ENCODE data around the gene CDHR2.

Gene CDHR2

GRCh38 chr5:176575066-176575465 is 25.9 kb downstream of the CDHR2 start:
- in situ Hi-C loops (cut with MboI; ENCODE audit: low sequenced_read_pairs, unreplicated experiment) = loop anchor here (25.0 kb wide), 1 partner anchor 163 kb away; the partner anchor contains the start of gene CLTB
- DNase-seq (ENCODE audit: low spot score) = no peak
- no peak for TF ChIP-seq CTCF (IDR thresholded peaks at IDR 0.05; ENCODE audit: borderline replicate concordance, control extremely low read depth, extremely low read depth, insufficient read depth, missing control alignments)

- in situ Hi-C loops (cut with MboI; ENCODE audit: low sequenced_read_pairs, unreplicated experiment) = loop anchor here (25.0 kb wide), 1 partner anchor 163 kb away; the partner anchor contains the start of gene CLTB
- no peak for TF ChIP-seq CTCF (IDR thresholded peaks at IDR 0.05; ENCODE audit: borderline replicate concordance, control extremely low read depth, extremely low read depth, insufficient read depth, missing control alignments)
- DNase-seq (ENCODE audit: low spot score) = no peak
These were observed 26.6 kb downstream of the CDHR2 start for GRCh38 chr5:176575488-176576422.

- TF ChIP-seq CTCF (IDR thresholded peaks at IDR 0.05; ENCODE audit: borderline replicate concordance, control extremely low read depth, extremely low read depth, insufficient read depth, missing control alignments) = no peak
- no peak for DNase-seq (ENCODE audit: low spot score)
- in situ Hi-C loops (cut with MboI; ENCODE audit: low sequenced_read_pairs, unreplicated experiment) = loop anchor here (25.0 kb wide), 1 partner anchor 165 kb away; the partner anchor contains the start of gene CLTB
These were observed 28.4 kb downstream of the CDHR2 start for GRCh38 chr5:176577312-176578176.

GRCh38 chr5:176578391-176578808 is 29.3 kb downstream of the CDHR2 start:
- in situ Hi-C loops (cut with MboI; ENCODE audit: low sequenced_read_pairs, unreplicated experiment) = loop anchor here (25.0 kb wide), 1 partner anchor 166 kb away; the partner anchor contains the start of gene CLTB
- peak; percentile 18 for TF ChIP-seq CTCF (IDR thresholded peaks at IDR 0.05; ENCODE audit: borderline replicate concordance, control extremely low read depth, extremely low read depth, insufficient read depth, missing control alignments)
- DNase-seq (ENCODE audit: low spot score) = peak; percentile 73

- DNase-seq (ENCODE audit: low spot score) = no peak
- no peak for TF ChIP-seq CTCF (IDR thresholded peaks at IDR 0.05; ENCODE audit: borderline replicate concordance, control extremely low read depth, extremely low read depth, insufficient read depth, missing control alignments)
- in situ Hi-C loops (cut with MboI; ENCODE audit: low sequenced_read_pairs, unreplicated experiment) = loop anchor here (25.0 kb wide), 1 partner anchor 167 kb away; the partner anchor contains the start of gene CLTB
These were observed 30.2 kb downstream of the CDHR2 start for GRCh38 chr5:176579323-176579722.

- TF ChIP-seq CTCF (IDR thresholded peaks at IDR 0.05; ENCODE audit: borderline replicate concordance, control extremely low read depth, extremely low read depth, insufficient read depth, missing control alignments) = no peak
- DNase-seq (ENCODE audit: low spot score) = no peak
- in situ Hi-C loops (cut with MboI; ENCODE audit: low sequenced_read_pairs, unreplicated experiment) = loop anchor here (25.0 kb wide), 1 partner anchor 169 kb away; the partner anchor contains the start of gene CLTB
These were observed 32.2 kb downstream of the CDHR2 start for GRCh38 chr5:176581361-176581760.

Data from GM13976 (cell line).